GM12874 (cell line): ENCODE data around the gene SCTR.

Experiments
- TF ChIP-seq, protein P1 (sequence below): IDR thresholded peaks from 2 replicates; pipeline ENCODE4 v1.5.1; 2011; ENCODE audit warnings: low read depth, mild to moderate bottlenecking, control low read depth, low read length, moderate library complexity; ENCODE audit not compliant: insufficient read depth

The SCTR gene

DNA sequence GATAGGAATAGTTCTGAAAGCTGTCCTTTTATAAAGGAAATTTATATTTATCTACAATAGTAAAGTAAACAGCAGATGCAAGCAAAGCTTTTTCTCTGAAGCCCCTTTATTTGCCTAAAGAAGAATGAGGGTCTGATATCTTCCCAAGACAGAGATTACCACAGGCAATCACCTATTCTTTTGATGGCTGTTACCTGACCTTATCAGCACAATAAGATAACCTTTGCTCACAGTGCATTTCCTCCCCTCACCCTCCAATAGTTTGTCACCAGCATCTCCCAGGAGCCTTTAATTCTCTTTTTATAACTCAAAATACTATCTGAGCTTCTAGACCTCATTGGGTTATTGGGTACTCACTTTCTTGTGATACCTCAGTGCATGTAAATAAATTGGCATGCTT, 13.5 kb upstream of the SCTR start:
- TF ChIP-seq, protein P1, sequence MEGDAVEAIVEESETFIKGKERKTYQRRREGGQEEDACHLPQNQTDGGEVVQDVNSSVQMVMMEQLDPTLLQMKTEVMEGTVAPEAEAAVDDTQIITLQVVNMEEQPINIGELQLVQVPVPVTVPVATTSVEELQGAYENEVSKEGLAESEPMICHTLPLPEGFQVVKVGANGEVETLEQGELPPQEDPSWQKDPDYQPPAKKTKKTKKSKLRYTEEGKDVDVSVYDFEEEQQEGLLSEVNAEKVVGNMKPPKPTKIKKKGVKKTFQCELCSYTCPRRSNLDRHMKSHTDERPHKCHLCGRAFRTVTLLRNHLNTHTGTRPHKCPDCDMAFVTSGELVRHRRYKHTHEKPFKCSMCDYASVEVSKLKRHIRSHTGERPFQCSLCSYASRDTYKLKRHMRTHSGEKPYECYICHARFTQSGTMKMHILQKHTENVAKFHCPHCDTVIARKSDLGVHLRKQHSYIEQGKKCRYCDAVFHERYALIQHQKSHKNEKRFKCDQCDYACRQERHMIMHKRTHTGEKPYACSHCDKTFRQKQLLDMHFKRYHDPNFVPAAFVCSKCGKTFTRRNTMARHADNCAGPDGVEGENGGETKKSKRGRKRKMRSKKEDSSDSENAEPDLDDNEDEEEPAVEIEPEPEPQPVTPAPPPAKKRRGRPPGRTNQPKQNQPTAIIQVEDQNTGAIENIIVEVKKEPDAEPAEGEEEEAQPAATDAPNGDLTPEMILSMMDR = no peak

DNA sequence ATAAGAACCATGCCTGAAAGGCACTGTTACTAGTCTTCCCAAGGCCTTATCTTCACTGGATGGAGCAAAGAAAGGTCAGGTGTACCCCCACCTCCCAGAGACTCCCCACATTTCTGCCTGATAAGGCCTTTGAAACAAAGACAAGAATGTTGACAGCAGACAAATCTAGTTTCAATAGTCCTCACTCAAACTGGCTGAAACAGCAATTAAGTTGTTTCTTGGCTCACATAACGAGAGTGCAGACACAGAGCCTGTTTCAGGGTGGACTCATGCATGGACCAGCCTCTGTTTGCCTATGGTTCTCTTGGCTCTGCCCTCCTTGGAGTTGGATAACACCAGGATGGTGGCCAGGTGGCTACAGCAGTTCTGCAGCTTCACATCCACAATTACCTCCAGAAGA, 12.4 kb upstream of the SCTR start:
- TF ChIP-seq, protein P1 = no peak

DNA sequence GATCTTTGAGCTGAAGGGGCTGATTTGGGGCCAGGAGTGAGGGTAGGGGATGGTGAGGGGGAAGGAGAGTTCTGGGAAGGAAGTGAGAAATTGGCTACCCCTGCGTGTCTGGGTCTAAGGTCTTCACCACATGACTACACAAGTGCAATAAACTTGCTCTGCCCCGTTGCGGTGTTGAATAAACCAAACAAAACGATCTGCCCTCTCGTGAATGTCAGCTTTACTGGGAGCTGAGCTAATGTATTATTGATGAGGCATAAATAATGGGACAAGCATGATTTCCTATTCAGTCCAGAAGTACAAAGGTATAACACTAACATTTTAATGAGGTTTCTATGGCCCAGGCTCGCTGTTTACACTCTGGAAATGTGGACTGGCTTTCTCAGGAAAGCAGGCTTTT, 11.9 kb upstream of the SCTR start:
- TF ChIP-seq, protein P1 = no peak

DNA sequence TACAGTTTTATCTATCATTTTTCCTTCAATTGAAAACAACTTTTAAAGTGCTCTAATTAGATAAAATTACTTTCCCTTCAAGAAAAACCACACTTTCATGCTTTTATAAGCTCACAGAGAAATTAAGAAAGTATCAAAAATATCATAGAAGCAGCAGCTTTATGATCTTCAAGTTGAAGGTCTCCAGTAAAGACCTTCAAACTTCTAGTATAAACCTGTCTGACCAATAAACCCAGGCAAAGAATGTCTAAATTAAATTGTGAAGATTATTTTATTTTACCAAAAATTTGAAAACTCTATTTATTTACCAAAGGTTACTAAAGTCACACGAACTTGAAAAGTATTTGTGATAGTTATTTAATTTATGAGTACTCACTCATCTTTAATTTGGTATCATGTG, 9.3 kb upstream of the SCTR start:
- TF ChIP-seq, protein P1 = no peak

DNA sequence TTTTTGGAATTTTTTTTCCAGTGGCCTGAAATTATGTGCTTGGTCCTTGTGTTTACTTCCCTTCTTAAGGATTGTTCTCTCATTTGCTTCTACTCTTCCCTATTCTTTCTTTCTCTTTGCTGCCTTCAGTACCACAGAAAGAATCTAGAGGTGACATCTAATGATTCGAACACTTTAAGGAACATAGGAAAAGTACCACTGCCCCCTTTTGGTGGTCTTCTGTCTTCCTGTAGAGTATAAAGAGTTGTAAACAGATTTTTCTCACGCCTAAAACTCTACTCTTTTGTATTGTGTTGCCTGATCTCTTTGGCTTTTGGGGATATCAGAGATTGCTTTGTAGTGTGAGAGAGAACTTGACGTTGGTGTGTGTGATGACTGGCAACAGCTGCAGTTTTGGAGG, 7.0 kb upstream of the SCTR start:
- TF ChIP-seq, protein P1 = no peak

DNA sequence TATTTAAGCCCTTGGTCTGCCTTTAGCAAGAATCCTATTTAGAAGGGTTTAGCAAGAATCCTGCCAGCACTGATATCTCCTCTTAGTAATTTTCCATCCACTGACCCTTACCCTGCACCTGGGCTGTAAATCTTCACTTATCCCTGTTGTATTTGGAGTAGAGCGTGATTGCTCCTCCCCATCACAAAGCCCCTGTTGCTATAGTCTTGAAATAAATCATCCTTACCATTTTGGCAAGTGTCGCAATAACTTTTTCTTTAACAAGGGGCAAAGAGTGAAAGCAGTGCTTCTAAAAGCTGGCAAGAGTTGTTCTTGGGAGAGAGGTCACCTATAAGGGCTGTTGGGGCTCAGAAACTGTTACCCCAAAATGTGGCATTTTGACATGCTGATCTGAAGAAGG, 3.7 kb upstream of the SCTR start:
- TF ChIP-seq, protein P1 = no peak

DNA sequence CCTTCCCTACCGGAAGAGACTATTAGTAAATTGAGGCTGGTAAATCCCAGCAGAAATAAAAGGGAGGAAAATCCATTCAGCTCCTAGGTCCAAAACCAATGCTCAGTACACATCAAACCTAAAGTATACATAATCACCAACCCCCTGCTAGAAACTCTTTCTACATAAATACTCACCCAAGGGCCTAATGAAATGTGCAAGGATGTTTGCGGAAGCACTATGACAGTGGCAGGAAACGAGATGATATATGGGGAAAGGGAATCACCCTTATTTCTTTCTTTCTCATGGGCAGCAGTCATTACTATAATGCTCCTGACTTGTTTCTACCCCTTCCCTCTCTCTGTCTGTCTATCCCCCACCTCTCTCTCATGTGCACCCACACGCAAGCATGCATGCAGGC, 1.3 kb upstream of the SCTR start:
- TF ChIP-seq, protein P1 = no peak
